HepG2 (cell line): ENCODE results near the gene MEGF11.

Experiments used
- EZH2 ChIP-seq: conservative IDR thresholded peaks from 2 replicates; pipeline ENCODE4 v1.6.1; 2012; ENCODE audit warnings: mild to moderate bottlenecking, low read depth, low read length, moderate library complexity
- HNRNPUL1 ChIP-seq: fragments of 200-400 bp; formaldehyde crosslinking; IDR thresholded peaks from 2 replicates; pipeline ENCODE4 v1.6.1; 2017; ENCODE audit warnings: low read depth, mild to moderate bottlenecking, low read length, moderate library complexity
- PITX1 ChIP-seq: sonication (generic); formaldehyde crosslinking; IDR thresholded peaks from 2 replicates; pipeline ENCODE4 v1.5.1; 2020; ENCODE audit warnings: mild to moderate bottlenecking, missing genetic modification reagents

- TF ChIP-seq EZH2: no peak
- no peak for TF ChIP-seq HNRNPUL1
- TF ChIP-seq PITX1 (CRISPR knock-in tag): no peak
Observed at GRCh38 chr15:66075947-66076346, 177.6 kb downstream of the MEGF11 start.
